HG03442 (cell line): Measurements from ENCODE around the gene CDHR5.

Experiments used
- ATAC-seq: cut with Tn5 transposase; IDR thresholded peaks from one replicate; pipeline ENCODE4 v1.9.1; 2021; ENCODE audit warnings: mild to moderate bottlenecking, moderate library complexity; ENCODE audit not compliant: unreplicated experiment

The CDHR5 gene

DNA sequence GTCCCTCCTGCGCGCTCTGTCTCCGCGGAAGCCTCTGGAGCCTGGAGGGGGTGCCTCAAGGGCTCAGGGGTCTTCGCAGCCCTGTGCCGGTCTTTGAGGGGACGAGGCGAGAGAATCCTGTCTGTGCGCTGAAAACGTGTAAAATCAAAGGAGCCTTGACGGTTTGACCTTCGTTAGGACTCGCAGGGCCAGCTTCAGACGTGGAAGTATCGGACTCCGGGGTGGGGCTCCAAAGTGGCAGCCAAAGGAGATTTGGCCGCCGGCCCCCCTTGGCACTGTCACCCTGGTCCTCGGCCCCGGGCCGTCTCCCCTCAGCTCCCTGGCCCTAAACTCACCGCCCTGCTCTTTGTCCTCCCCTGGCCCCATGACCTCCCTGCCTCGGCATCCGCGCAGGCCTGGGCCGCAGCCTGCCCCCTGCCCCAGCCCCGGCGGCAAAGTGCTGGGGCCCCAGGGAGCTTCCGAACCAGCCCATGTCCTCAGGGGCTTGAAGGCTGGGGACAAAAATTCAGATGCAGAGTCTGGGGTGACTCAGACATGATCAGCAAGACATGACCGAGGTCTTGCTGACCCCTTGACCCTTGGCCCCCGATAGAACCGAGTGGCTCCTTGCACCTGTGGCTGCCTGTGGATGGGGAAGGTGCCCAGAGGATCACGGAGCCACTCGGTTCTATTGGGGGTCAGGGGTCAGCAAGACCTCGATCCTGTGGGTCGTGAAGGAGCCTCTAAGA, 55.4 kb downstream of the CDHR5 start:
- ATAC-seq = no peak

GRCh38 chr11:568306-569157, 56.2 kb downstream of the CDHR5 start:
- ATAC-seq = peak; percentile 83

DNA sequence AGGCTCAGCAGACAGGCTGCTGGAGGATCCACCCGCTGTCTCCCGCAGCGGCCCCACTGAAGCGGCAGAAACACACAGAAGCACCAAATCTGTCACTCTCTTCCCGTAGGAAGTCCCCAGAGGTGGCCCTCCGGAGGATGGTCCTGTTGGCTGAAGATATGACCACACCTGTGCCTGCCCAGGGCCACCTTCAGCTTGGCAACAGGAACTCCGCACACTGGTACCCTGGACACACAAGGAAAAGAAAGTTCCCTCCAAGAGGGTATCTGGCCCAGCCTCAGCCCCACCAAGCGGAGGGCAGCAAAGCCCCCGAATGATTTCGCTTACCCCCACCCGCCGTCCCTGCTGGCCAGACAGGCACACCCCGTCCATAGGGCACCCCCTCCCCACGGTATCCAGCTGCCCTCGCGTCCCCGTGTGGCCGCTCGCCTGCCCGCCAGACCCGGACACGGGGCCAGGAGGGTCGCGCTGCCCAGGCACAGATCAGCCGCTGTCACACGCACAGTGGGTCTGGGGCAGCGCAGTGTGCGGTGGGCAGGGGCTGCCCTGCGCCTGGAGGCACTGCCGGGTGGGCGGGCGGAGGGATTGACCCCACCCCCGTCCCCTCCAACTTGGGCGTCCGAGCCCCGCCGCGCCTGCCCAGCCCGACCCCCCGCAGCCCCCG, 57.0 kb downstream of the CDHR5 start:
- no peak for ATAC-seq

DNA sequence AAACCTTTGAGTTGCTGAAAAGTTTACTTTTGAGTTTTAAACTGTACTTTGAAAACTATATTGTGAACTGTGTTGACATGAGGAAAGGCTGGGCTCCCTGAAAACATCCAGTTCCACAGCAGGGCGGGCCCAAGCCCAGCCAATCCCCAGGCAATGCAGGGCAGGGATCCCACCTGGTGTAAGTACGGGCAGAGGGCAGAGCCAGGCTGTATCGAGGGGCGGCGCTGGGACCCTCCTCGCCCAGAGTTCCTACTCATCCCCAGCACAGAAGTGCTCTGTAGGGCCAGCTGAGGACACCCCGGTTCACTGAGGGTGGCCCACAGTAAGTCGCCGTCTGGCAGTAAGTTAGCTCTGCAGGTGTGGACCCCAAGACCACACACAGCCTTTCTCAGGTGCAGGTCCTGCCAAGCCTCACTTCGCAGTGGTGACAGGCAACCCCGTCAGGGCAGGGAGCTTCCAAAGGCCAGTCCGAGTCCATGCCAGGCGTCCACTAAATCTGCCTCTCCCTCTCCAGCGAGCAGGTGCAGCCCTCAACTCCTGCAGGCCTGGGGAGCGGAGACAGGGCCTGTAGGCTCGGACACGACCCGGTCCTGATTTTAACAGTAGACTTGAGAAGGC, 57.6 kb downstream of the CDHR5 start:
- ATAC-seq = no peak
